ENCODE data around the gene SMC3.

- TF ChIP-seq CTCF (IDR thresholded peaks at IDR 0.05): no peak
- no peak for TF ChIP-seq EP300 (IDR thresholded peaks at IDR 0.05)
- no peak for TF ChIP-seq POLR2A (IDR thresholded peaks at IDR 0.05)
These were observed 22.4 kb upstream of the SMC3 start for GRCh38 chr10:110544958-110545537.
